A549 (cell line): Measurements from ENCODE around the gene GLRA2. TPM values are rescaled to one million over a fixed set of nuclear protein-coding genes. Genes with fewer than 3 reads are reported as not detected.

Experiments
- ATAC-seq, 2 experiments: fragments of 200-7000 bp in 1 of 2; fragments of >200 bp in 1 of 2; cut with Nextera tagmentation in 1 of 2; cut with Tn5 transposase in 1 of 2; 3 replicates each; pipeline versions ENCODE4 v1.8.0 to v1.9.1; 2018 to 2020; ENCODE audit warnings: mild to moderate bottlenecking in 1 of 2, moderate library complexity in 1 of 2
- CTCF ChIA-PET: fragments of 300-600 bp; sonication (Branson Sonifier 250); formaldehyde crosslinking; extraction: SDS; loops from one replicate; lab custom pipeline; 2021; ENCODE audit warnings: antibody characterized with exemption, inconsistent platforms; lab: Yijun Ruan, JAX
- POLR2A ChIA-PET: fragments of 350-600 bp; formaldehyde crosslinking; extraction: SDS; loops from one replicate; lab custom pipeline; 2021; ENCODE audit warnings: antibody characterized with exemption, inconsistent platforms; lab: Yijun Ruan, JAX
- DNase-seq, 2 experiments: peaks; one replicate each; pipeline versions ENCODE4 v3.0.0 to v3.0.0-alpha.2; 2011 to 2016; ENCODE audit warnings: low read depth in 1 of 2, low spot score in 1 of 2
- FAIRE-seq: peaks from 2 replicates; lab custom pipeline; 2011; peaks lifted over from hg19 to GRCh38; lab: Jason Lieb, UNC
- H3K27ac ChIP-seq, 2 experiments: fragments of >200 bp; sonication (Bioruptor Twin); formaldehyde crosslinking; 3 replicates each; pipeline ENCODE4 v1.5.1; 2016 to 2017
- H3K4me1 ChIP-seq: fragments of >200 bp; sonication (Bioruptor Twin); formaldehyde crosslinking; 3 replicates; pipeline ENCODE4 v1.6.1; 2016
- H3K4me2 ChIP-seq: fragments of >200 bp; sonication (Bioruptor Twin); formaldehyde crosslinking; 3 replicates; pipeline ENCODE4 v1.6.1; 2016
- H3K4me3 ChIP-seq: fragments of >200 bp; sonication (Bioruptor Twin); formaldehyde crosslinking; 3 replicates; pipeline ENCODE4 v1.5.1; 2016
- H3K9me3 ChIP-seq: fragments of >200 bp; sonication (Bioruptor Twin); formaldehyde crosslinking; 3 replicates; pipeline ENCODE4 v1.6.1; 2016
- BCL3 ChIP-seq: fragments of >200 bp; sonication (Bioruptor Twin); formaldehyde crosslinking; IDR thresholded peaks from 3 replicates; pipeline ENCODE4 v1.6.1; 2016
- BHLHE40 ChIP-seq: IDR thresholded peaks from 2 replicates; pipeline ENCODE4 v1.6.1; 2012; ENCODE audit warnings: low read depth, low read length, inconsistent platforms
- CBX2 ChIP-seq: fragments of 200-600 bp; sonication (generic); IDR thresholded peaks from 2 replicates; pipeline ENCODE4 v1.6.1; 2016; ENCODE audit warnings: low read depth, mild to moderate bottlenecking, borderline replicate concordance
- CBX8 ChIP-seq: fragments of 200-600 bp; sonication (generic); IDR thresholded peaks from 2 replicates; pipeline ENCODE4 v1.6.1; 2016
- CEBPB ChIP-seq, 2 experiments: fragments of >200 bp in 1 of 2; sonication (Bioruptor Twin) in 1 of 2; formaldehyde crosslinking in 1 of 2; IDR thresholded peaks; 2 replicates each; pipeline ENCODE4 v1.6.1; 2012 to 2016
- E2F6 ChIP-seq: IDR thresholded peaks from 2 replicates; pipeline ENCODE4 v1.6.1; 2012; ENCODE audit warnings: low read depth, borderline replicate concordance
- EHMT2 ChIP-seq: fragments of 200-600 bp; sonication (generic); IDR thresholded peaks from 2 replicates; pipeline ENCODE4 v1.6.1; 2016; ENCODE audit warnings: antibody characterized with exemption, low read depth, mild to moderate bottlenecking, moderate library complexity
- ELK1 ChIP-seq: fragments of 150-350 bp; IDR thresholded peaks from 2 replicates; pipeline ENCODE4 v1.6.1; 2014; ENCODE audit warnings: low read depth, mild to moderate bottlenecking, low read length
- EP300 ChIP-seq, 2 experiments: fragments of >200 bp; sonication (Bioruptor Twin); formaldehyde crosslinking; IDR thresholded peaks; 2 replicates in 1 of 2; 3 replicates in 1 of 2; pipeline ENCODE4 v1.6.1; 2016 to 2017
- FOSB ChIP-seq: fragments of 250-450 bp; sonication (Bioruptor Pico); IDR thresholded peaks from 2 replicates; pipeline ENCODE4 v1.5.0; 2020; ENCODE audit warnings: mild to moderate bottlenecking, moderate library complexity
- FOSL2 ChIP-seq, 2 experiments: fragments of 450-650 bp in 1 of 2; fragments of >200 bp in 1 of 2; sonication (Bioruptor Twin) in 1 of 2; formaldehyde crosslinking; IDR thresholded peaks; 2 replicates each; pipeline versions ENCODE4 v1.5.0 to v1.6.1; 2016 to 2020; ENCODE audit warnings: mild to moderate bottlenecking in 1 of 2, moderate library complexity in 1 of 2
- FOXS1 ChIP-seq: fragments of 250-450 bp; sonication (Bioruptor Pico); IDR thresholded peaks from 2 replicates; pipeline ENCODE4 v1.5.0; 2020; ENCODE audit warnings: mild to moderate bottlenecking, moderate library complexity
- HES2 ChIP-seq: fragments of >200 bp; sonication (Bioruptor Twin); formaldehyde crosslinking; IDR thresholded peaks from 2 replicates; pipeline ENCODE4 v1.6.1; 2016
- HMGXB4 ChIP-seq: fragments of 250-450 bp; sonication (Bioruptor Pico); IDR thresholded peaks from 2 replicates; pipeline ENCODE4 v1.5.0; 2021; ENCODE audit warnings: mild to moderate bottlenecking, moderate library complexity, borderline replicate concordance
- HOXA7 ChIP-seq: fragments of 250-450 bp; sonication (Bioruptor Pico); IDR thresholded peaks from 2 replicates; pipeline ENCODE4 v1.5.0; 2020; ENCODE audit warnings: mild to moderate bottlenecking, moderate library complexity
- HOXB5 ChIP-seq: fragments of 250-450 bp; sonication (Bioruptor Pico); IDR thresholded peaks from 2 replicates; pipeline ENCODE4 v1.5.0; 2020; ENCODE audit warnings: mild to moderate bottlenecking, moderate library complexity
- JUN ChIP-seq, 2 experiments: fragments of >200 bp; sonication (Bioruptor Twin); formaldehyde crosslinking; IDR thresholded peaks; 2 replicates in 1 of 2; 3 replicates in 1 of 2; pipeline ENCODE4 v1.6.1; 2016 to 2017
- JUNB ChIP-seq: fragments of >200 bp; sonication (Bioruptor Twin); formaldehyde crosslinking; IDR thresholded peaks from 2 replicates; pipeline ENCODE4 v1.6.1; 2016
- KDM1A ChIP-seq: fragments of 200-600 bp; sonication (generic); IDR thresholded peaks from 2 replicates; pipeline ENCODE4 v1.6.1; 2016; ENCODE audit warnings: low read depth, mild to moderate bottlenecking
- KDM5A ChIP-seq: fragments of 200-600 bp; sonication (generic); IDR thresholded peaks from 2 replicates; pipeline ENCODE4 v1.6.1; 2016; ENCODE audit warnings: antibody characterized with exemption, mild to moderate bottlenecking
- MAX ChIP-seq: IDR thresholded peaks from 2 replicates; pipeline ENCODE4 v1.6.1; 2012
- MYC ChIP-seq: IDR thresholded peaks from 2 replicates; pipeline ENCODE4 v1.6.1; 2012; ENCODE audit warnings: mild to moderate bottlenecking, inconsistent platforms, low read length, improper control_type of control experiment, borderline replicate concordance
- NFE2L2 ChIP-seq: fragments of 150-350 bp; conservative IDR thresholded peaks from 2 replicates; pipeline ENCODE4 v1.6.1; 2014; ENCODE audit warnings: low read length
- NPAS2 ChIP-seq: fragments of 250-450 bp; sonication (Bioruptor Pico); IDR thresholded peaks from 2 replicates; pipeline ENCODE4 v1.8.0; 2022; ENCODE audit warnings: mild to moderate bottlenecking, moderate library complexity, borderline replicate concordance
- RARB ChIP-seq: fragments of 250-450 bp; sonication (Bioruptor Pico); IDR thresholded peaks from 2 replicates; pipeline ENCODE4 v1.8.0; 2021; ENCODE audit warnings: mild to moderate bottlenecking, moderate library complexity
- RCOR1 ChIP-seq: fragments of 150-350 bp; IDR thresholded peaks from 2 replicates; pipeline ENCODE4 v1.6.1; 2014; ENCODE audit warnings: antibody characterized with exemption, low read length, low read depth
- RFX5 ChIP-seq: fragments of 450-650 bp; IDR thresholded peaks from 2 replicates; pipeline ENCODE4 v1.7.1; 2014; ENCODE audit warnings: antibody characterized with exemption, mild to moderate bottlenecking, moderate library complexity
- RNF2 ChIP-seq: fragments of 200-600 bp; sonication (generic); IDR thresholded peaks from 2 replicates; pipeline ENCODE4 v1.6.1; 2016; ENCODE audit warnings: low read depth, mild to moderate bottlenecking, antibody characterized with exemption, moderate library complexity, borderline replicate concordance
- SMC3 ChIP-seq: fragments of >200 bp; sonication (Bioruptor Twin); formaldehyde crosslinking; IDR thresholded peaks from 3 replicates; pipeline ENCODE4 v1.6.1; 2018; ENCODE audit warnings: inconsistent platforms
- TFCP2L1 ChIP-seq: fragments of 250-450 bp; sonication (Bioruptor Pico); IDR thresholded peaks from 2 replicates; pipeline ENCODE4 v1.5.0; 2021; ENCODE audit warnings: mild to moderate bottlenecking
- USF2 ChIP-seq: fragments of 450-650 bp; IDR thresholded peaks from 2 replicates; pipeline ENCODE4 v1.6.1; 2014; ENCODE audit warnings: antibody characterized with exemption
- ZFP36 ChIP-seq: fragments of 450-650 bp; IDR thresholded peaks from 2 replicates; pipeline ENCODE4 v1.6.1; 2014; ENCODE audit warnings: borderline replicate concordance; ENCODE audit not compliant: partially characterized antibody
- ZNF302 ChIP-seq: fragments of 250-450 bp; sonication (Bioruptor Pico); IDR thresholded peaks from 2 replicates; pipeline ENCODE4 v1.9.0; 2021; ENCODE audit warnings: inconsistent platforms, mild to moderate bottlenecking, moderate library complexity
- WGBS: methylation state at CpG from one replicate; pipeline ENCODE4 v1.1.6; 2017; ENCODE audit errors: missing lambda C conversion rate; 5-methylcytosine and 5-hydroxymethylcytosine counted together
- polyA plus RNA-seq, 4 experiments: library from polyadenylated mRNA; depleted of rRNA in 3 of 4; stranded (reverse); fragments of >200 nt; fragmentation: RNase III in 1 of 4; extraction: RNeasy Plus Mini Kit Qiagen cat#74134 plus additional on column Dnase treatment in 1 of 4; gene quantifications; 2 replicates in 3 of 4; 3 replicates in 1 of 4; pipeline ENCODE4 v1.2.3, GENCODE V29; 2011 to 2017

Gene GLRA2
- polyA plus RNA-seq, 2 of the 4 experiments (the other 2 are of a cell fraction): not detected

GRCh38 chrX:14660970-14661369, 131.6 kb downstream of the GLRA2 start:
- H3K9me3 ChIP-seq: no peaks in the 10 kb centered on the region
- ChIA-PET CTCF (no interaction called here), POLR2A (no interaction called here)
- TF ChIP-seq JUN (IDR thresholded peaks at IDR 0.05) (no peak), CBX8 (no peak), RARB (CRISPR knock-in tag) (no peak), NPAS2 (CRISPR knock-in tag) (no peak), MAX (no peak), JUNB (no peak), ELK1 (no peak), RNF2 (no peak), USF2 (no peak), FOSL2 (IDR thresholded peaks at IDR 0.05) (no peak), FOSL2 (CRISPR knock-in tag; IDR thresholded peaks at IDR 0.05) (no peak), SMC3 (no peak), TFCP2L1 (CRISPR knock-in tag) (no peak), ZNF302 (CRISPR knock-in tag) (no peak), EP300 (IDR thresholded peaks at IDR 0.05) (no peak), BCL3 (no peak), KDM1A (no peak), BHLHE40 (no peak), RFX5 (no peak), FOXS1 (CRISPR knock-in tag) (no peak), ZFP36 (no peak)
- FAIRE-seq: no peak
- peaks cover 6% of the 10 kb centered on the region; the same call in 2 of the 3 replicates for H3K4me1 ChIP-seq
- no peak overlapping the region for H3K4me2 ChIP-seq
- H3K27ac ChIP-seq: no peak overlapping the region
- WGBS: 52% methylated on average over 2 of the region's 2 CpGs
- DNase-seq: no peak
- ATAC-seq: no peak
- no peak overlapping the region for H3K4me3 ChIP-seq

GRCh38 chrX:14670819-14671218, 141.5 kb downstream of the GLRA2 start:
- Histone ChIP-seq H3K4me2 (no peak overlapping the region), H3K27ac (no peak overlapping the region), H3K9me3 (no peaks in the 10 kb centered on the region), H3K4me1 (peaks cover 15% of the 10 kb centered on the region; the same call in 2 of the 3 replicates), H3K4me3 (no peak overlapping the region)
- FAIRE-seq: no peak
- ChIA-PET CTCF (no interaction called here), POLR2A (no interaction called here)
- WGBS: 79% methylated on average over 1 of the region's 1 CpG
- TF ChIP-seq JUN (IDR thresholded peaks at IDR 0.05) (no peak), NFE2L2 (no peak), ZNF302 (CRISPR knock-in tag) (no peak), FOSB (no peak), CBX2 (no peak), MYC (no peak), FOSL2 (IDR thresholded peaks at IDR 0.05) (no peak), FOSL2 (CRISPR knock-in tag; IDR thresholded peaks at IDR 0.05) (no peak), HOXB5 (no peak), E2F6 (no peak), TFCP2L1 (CRISPR knock-in tag) (no peak), EP300 (IDR thresholded peaks at IDR 0.05) (no peak), HES2 (no peak), KDM5A (no peak), HOXA7 (no peak), HMGXB4 (no peak), CEBPB (IDR thresholded peaks at IDR 0.05) (no peak), EHMT2 (no peak), RCOR1 (no peak), BCL3 (no peak)
- no peak for ATAC-seq
- DNase-seq: no peak
